ENCODE measurements around the gene TMTC1. TPM values are rescaled to one million over a fixed set of nuclear protein-coding genes. Genes with fewer than 3 reads are reported as not detected.

TMTC1 gene
- polyA plus RNA-seq, 1 of the 3 experiments (the other 2 are of a cell fraction), result 0.13 TPM

DNA sequence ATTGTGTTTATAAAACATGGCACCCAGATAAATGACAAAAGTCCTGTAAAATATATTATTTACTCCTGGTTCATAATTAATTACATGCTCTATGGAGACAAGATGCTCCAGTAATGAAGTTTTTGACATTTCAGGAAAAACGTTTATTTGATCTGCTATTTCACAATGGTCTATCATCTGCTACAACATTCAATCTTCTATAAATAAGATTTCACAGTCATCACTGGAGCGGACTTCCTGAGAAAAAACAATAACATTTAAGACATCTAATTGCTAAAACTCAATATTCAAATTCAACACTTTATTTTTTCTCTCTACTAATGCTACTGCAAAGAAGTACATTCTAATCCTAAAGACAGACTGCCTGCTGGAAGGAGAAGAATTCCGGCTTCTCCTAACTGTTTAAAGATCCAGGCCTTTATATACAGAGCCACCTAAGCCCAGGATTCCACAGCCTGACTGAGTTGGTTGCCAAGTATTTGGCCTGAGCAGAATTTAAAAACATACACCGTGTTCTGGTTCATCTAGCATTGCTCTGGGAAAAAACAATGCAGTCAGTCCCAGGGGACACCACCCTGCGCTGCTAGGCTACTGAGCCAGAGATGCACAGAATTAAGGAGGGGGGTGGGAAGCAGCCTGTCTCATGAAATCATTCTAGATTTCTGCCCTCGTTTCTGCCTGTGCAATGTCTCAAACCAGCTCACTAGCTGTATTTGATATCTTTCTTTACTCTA lies 58.0 kb downstream of the TMTC1 start:
- no peak overlapping the region for H3K4me3 ChIP-seq (ENCODE audit: low read depth in 2 of 2, low read length in 1 of 2)
- TF ChIP-seq, protein P1, sequence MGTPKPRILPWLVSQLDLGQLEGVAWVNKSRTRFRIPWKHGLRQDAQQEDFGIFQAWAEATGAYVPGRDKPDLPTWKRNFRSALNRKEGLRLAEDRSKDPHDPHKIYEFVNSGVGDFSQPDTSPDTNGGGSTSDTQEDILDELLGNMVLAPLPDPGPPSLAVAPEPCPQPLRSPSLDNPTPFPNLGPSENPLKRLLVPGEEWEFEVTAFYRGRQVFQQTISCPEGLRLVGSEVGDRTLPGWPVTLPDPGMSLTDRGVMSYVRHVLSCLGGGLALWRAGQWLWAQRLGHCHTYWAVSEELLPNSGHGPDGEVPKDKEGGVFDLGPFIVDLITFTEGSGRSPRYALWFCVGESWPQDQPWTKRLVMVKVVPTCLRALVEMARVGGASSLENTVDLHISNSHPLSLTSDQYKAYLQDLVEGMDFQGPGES (IDR thresholded peaks at IDR 0.05; ENCODE audit: low read depth, low read length), result no peak
- TF ChIP-seq MEF2A (IDR thresholded peaks at IDR 0.05; ENCODE audit: borderline replicate concordance, low read depth) (no peak), JUND (IDR thresholded peaks at IDR 0.05) (no peak)
- TF ChIP-seq, protein P2, sequence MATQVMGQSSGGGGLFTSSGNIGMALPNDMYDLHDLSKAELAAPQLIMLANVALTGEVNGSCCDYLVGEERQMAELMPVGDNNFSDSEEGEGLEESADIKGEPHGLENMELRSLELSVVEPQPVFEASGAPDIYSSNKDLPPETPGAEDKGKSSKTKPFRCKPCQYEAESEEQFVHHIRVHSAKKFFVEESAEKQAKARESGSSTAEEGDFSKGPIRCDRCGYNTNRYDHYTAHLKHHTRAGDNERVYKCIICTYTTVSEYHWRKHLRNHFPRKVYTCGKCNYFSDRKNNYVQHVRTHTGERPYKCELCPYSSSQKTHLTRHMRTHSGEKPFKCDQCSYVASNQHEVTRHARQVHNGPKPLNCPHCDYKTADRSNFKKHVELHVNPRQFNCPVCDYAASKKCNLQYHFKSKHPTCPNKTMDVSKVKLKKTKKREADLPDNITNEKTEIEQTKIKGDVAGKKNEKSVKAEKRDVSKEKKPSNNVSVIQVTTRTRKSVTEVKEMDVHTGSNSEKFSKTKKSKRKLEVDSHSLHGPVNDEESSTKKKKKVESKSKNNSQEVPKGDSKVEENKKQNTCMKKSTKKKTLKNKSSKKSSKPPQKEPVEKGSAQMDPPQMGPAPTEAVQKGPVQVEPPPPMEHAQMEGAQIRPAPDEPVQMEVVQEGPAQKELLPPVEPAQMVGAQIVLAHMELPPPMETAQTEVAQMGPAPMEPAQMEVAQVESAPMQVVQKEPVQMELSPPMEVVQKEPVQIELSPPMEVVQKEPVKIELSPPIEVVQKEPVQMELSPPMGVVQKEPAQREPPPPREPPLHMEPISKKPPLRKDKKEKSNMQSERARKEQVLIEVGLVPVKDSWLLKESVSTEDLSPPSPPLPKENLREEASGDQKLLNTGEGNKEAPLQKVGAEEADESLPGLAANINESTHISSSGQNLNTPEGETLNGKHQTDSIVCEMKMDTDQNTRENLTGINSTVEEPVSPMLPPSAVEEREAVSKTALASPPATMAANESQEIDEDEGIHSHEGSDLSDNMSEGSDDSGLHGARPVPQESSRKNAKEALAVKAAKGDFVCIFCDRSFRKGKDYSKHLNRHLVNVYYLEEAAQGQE (IDR thresholded peaks at IDR 0.05; ENCODE audit: low read depth, low read length), result no peak
- TF ChIP-seq, protein P3, sequence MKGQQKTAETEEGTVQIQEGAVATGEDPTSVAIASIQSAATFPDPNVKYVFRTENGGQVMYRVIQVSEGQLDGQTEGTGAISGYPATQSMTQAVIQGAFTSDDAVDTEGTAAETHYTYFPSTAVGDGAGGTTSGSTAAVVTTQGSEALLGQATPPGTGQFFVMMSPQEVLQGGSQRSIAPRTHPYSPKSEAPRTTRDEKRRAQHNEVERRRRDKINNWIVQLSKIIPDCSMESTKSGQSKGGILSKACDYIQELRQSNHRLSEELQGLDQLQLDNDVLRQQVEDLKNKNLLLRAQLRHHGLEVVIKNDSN (IDR thresholded peaks at IDR 0.05; ENCODE audit: borderline replicate concordance, low read depth), result no peak
- ChIA-PET CTCF (interaction anchor here (0.8 to 1.1 kb wide), 3 partner anchors 19 to 52 kb away, joined by 3 to 4 read pairs (median 4); no protein-coding TSS in a partner anchor), POLR2A (interaction anchor here (1.2 kb wide), 1 partner anchor 58 kb away, joined by 4 read pairs; the partner anchor contains the start of gene TMTC1)
- H3K4me2 ChIP-seq, result no peak overlapping the region
- H3K79me2 ChIP-seq (ENCODE audit: insufficient read depth), result no peaks in the 10 kb centered on the region
- no peaks in the 10 kb centered on the region for H3K9me3 ChIP-seq
- H3K9me2 ChIP-seq, result 0 out of 2 replicates have a peak, but pooled peaks cover 4% of the 10 kb centered on the region
- no peaks in the 10 kb centered on the region for H3F3A ChIP-seq (replicated peaks; ENCODE audit: insufficient read depth)
- H3K4me1 ChIP-seq (ENCODE audit: control insufficient read depth in 1 of 2, insufficient read depth in 2 of 2, low read depth in 1 of 2, low read length in 1 of 2), result peaks cover 0 to 7% of the 10 kb centered on the region in 2 experiments; a peak in 2 of 4 replicates
- peak overlapping the region in 1 of 2 experiments; percentile 60; a peak in 2 of 4 replicates for H3K27ac ChIP-seq (ENCODE audit: low read depth in 2 of 2, low read length in 1 of 2)
- peak; percentile 26 for DNase-seq
- WGBS (ENCODE audit: low lambda C conversion rate), result 42% methylated on average over 5 of the region's 6 CpGs
- H3K36me3 ChIP-seq (replicated peaks in 1 of 2; ENCODE audit: control insufficient read depth in 1 of 2, insufficient read depth in 2 of 2, low read length in 1 of 2), result no peaks in the 10 kb centered on the region
- H4K20me1 ChIP-seq (ENCODE audit: insufficient read depth), result no peaks in the 10 kb centered on the region
- no peaks in the 10 kb centered on the region for H3K27me3 ChIP-seq (ENCODE audit: insufficient read depth)
- H3K9ac ChIP-seq, result no peak overlapping the region
- H2AFZ ChIP-seq (ENCODE audit: low read depth), result no peak overlapping the region

DNA sequence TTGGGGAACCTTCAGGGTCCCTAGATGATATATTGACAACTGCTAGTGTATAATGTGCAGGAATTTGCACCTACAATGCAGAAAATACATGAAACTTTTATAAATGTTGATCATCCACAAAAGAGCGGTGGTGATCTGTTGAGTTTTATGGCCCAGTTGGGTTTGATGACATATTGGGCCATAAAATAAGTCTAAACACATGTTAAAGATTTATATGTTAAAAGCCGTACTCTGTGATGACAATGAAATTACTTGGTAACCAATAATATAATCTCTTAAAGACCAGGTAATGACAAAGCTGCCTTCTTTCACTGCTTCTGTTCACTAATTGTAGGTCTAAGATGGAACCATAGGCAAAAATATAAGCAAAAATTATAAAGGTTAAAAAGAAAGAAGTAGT lies 61.6 kb downstream of the TMTC1 start:
- H4K20me1 ChIP-seq (ENCODE audit: insufficient read depth), result no peaks in the 10 kb centered on the region
- no peak overlapping the region for H2AFZ ChIP-seq (ENCODE audit: low read depth)
- ChIA-PET CTCF (no interaction called here), POLR2A (no interaction called here)
- no peak overlapping the region for H3K4me2 ChIP-seq
- H3K4me1 ChIP-seq (ENCODE audit: control insufficient read depth in 1 of 2, insufficient read depth in 2 of 2, low read depth in 1 of 2, low read length in 1 of 2), result peaks cover 0 to 4% of the 10 kb centered on the region in 2 experiments; a peak in 2 of 4 replicates
- no peak overlapping the region for H3K9ac ChIP-seq
- DNase-seq, result no peak
- H3K27me3 ChIP-seq (ENCODE audit: insufficient read depth), result no peaks in the 10 kb centered on the region
- H3K36me3 ChIP-seq (replicated peaks in 1 of 2; ENCODE audit: control insufficient read depth in 1 of 2, insufficient read depth in 2 of 2, low read length in 1 of 2), result no peaks in the 10 kb centered on the region
- H3K4me3 ChIP-seq (ENCODE audit: low read depth in 2 of 2, low read length in 1 of 2), result no peak overlapping the region
- WGBS (ENCODE audit: low lambda C conversion rate), result 75% methylated on average over 2 of the region's 2 CpGs
- H3K79me2 ChIP-seq (ENCODE audit: insufficient read depth), result no peaks in the 10 kb centered on the region
- no peaks in the 10 kb centered on the region for H3F3A ChIP-seq (replicated peaks; ENCODE audit: insufficient read depth)
- no peak for TF ChIP-seq YY1 (IDR thresholded peaks at IDR 0.05; ENCODE audit: low read depth)
- TF ChIP-seq NFIC (IDR thresholded peaks at IDR 0.05; ENCODE audit: borderline replicate concordance), result no peak
- TF ChIP-seq, protein P4, sequence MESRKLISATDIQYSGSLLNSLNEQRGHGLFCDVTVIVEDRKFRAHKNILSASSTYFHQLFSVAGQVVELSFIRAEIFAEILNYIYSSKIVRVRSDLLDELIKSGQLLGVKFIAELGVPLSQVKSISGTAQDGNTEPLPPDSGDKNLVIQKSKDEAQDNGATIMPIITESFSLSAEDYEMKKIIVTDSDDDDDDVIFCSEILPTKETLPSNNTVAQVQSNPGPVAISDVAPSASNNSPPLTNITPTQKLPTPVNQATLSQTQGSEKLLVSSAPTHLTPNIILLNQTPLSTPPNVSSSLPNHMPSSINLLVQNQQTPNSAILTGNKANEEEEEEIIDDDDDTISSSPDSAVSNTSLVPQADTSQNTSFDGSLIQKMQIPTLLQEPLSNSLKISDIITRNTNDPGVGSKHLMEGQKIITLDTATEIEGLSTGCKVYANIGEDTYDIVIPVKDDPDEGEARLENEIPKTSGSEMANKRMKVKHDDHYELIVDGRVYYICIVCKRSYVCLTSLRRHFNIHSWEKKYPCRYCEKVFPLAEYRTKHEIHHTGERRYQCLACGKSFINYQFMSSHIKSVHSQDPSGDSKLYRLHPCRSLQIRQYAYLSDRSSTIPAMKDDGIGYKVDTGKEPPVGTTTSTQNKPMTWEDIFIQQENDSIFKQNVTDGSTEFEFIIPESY (IDR thresholded peaks at IDR 0.05; ENCODE audit: borderline replicate concordance, low read depth), result no peak
- no peak for TF ChIP-seq RCOR1 (IDR thresholded peaks at IDR 0.05; ENCODE audit: low read length)
- no peak for TF ChIP-seq RXRA (IDR thresholded peaks at IDR 0.05; ENCODE audit: borderline replicate concordance, low read depth)
- TF ChIP-seq, protein P1 (IDR thresholded peaks at IDR 0.05; ENCODE audit: low read depth, low read length), result no peak
- no peak for TF ChIP-seq FOXM1 (IDR thresholded peaks at IDR 0.05; ENCODE audit: low read depth)
- no peak for TF ChIP-seq SIN3A (IDR thresholded peaks at IDR 0.05; ENCODE audit: borderline replicate concordance, low read depth, low read length)
- no peak for TF ChIP-seq EP300 (IDR thresholded peaks at IDR 0.05; ENCODE audit: borderline replicate concordance in 1 of 2, low read depth in 1 of 2, low read length in 1 of 2)
- TF ChIP-seq JUND (IDR thresholded peaks at IDR 0.05), result no peak
- no peak for TF ChIP-seq FOSL2 (IDR thresholded peaks at IDR 0.05; ENCODE audit: borderline replicate concordance, low read depth)
- no peak for TF ChIP-seq GATA2 (CRISPR knock-in tag; IDR thresholded peaks at IDR 0.05)
- no peak overlapping the region for H3K27ac ChIP-seq (ENCODE audit: low read depth in 2 of 2, low read length in 1 of 2)
- no peaks in the 10 kb centered on the region for H3K9me3 ChIP-seq
- 0 out of 2 replicates have a peak, but pooled peaks cover 4% of the 10 kb centered on the region for H3K9me2 ChIP-seq
